CD1c-positive myeloid dendritic cell (primary cell): ENCODE data around the gene DCST2.
A peak's percentile ranks its signal among the peaks of the same experiment; 100 is the strongest.

Experiments
- DNase-seq: peaks from one replicate; pipeline ENCODE4 v3.0.0-alpha.2; 2016; ENCODE audit errors: extremely low spot score

The DCST2 gene

GRCh38 chr1:155010211-155010918, 23.2 kb downstream of the DCST2 start:
- peak; percentile 50 for DNase-seq

GRCh38 chr1:155009742-155010141, 23.8 kb downstream of the DCST2 start:
- DNase-seq = no peak

DNA sequence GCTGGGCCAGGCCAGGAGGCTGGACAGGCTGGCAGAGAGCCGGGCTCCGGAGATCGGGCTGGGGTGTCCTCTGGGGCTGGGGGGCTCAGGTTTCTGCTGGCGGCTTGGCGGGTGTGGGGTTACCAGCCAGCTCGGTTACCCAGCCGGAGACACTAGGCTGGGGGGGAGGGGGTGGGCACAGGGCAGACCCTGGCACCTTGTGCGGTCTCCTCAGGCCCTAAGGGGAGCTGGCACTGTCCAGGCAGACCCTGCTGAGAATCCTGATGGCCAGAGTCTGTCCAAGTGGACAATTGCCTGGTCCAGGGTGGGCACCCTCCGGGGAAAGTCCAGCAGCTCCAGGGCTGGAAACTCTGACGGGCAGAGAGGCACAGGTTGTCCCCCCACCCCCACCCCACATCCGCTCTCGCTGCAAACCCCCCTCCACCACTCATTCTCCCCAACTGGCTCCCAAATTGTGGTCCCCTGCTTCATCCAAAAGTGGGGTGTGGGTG, 24.3 kb downstream of the DCST2 start:
- no peak for DNase-seq

GRCh38 chr1:155008015-155008941, 25.3 kb downstream of the DCST2 start:
- DNase-seq = peak; percentile 17

DNA sequence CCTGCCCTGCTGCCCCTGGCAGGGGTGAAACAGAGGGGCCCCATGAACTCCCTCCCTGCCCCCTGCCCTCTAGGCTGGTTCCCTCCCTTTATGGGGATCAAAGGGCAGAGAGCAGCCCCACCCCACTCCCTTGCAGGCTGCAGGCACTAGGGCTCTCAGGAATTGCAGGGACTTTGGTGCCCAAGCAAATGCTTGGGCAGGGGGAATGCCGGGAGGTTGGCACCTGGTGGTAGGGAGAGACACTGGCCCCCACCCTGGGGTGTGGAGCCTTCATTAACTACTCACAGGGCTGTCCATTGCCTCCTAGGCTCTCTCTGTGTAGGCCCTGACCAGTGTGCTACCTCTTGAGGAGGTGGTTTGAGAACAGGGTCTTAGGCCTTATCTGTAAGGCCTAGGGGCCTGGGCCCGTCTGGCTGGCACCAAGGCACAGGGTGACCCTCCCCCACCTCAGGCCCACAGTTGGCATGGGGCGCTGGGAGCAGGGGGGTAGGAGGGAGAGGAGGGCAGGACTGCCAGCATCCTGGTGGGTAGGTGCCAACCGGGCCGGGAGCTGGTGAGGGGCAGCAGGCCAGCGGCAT, 26.2 kb downstream of the DCST2 start:
- DNase-seq = no peak

- DNase-seq = peak; percentile 54
Observed at GRCh38 chr1:155006601-155007101, 26.9 kb downstream of the DCST2 start.

DNA sequence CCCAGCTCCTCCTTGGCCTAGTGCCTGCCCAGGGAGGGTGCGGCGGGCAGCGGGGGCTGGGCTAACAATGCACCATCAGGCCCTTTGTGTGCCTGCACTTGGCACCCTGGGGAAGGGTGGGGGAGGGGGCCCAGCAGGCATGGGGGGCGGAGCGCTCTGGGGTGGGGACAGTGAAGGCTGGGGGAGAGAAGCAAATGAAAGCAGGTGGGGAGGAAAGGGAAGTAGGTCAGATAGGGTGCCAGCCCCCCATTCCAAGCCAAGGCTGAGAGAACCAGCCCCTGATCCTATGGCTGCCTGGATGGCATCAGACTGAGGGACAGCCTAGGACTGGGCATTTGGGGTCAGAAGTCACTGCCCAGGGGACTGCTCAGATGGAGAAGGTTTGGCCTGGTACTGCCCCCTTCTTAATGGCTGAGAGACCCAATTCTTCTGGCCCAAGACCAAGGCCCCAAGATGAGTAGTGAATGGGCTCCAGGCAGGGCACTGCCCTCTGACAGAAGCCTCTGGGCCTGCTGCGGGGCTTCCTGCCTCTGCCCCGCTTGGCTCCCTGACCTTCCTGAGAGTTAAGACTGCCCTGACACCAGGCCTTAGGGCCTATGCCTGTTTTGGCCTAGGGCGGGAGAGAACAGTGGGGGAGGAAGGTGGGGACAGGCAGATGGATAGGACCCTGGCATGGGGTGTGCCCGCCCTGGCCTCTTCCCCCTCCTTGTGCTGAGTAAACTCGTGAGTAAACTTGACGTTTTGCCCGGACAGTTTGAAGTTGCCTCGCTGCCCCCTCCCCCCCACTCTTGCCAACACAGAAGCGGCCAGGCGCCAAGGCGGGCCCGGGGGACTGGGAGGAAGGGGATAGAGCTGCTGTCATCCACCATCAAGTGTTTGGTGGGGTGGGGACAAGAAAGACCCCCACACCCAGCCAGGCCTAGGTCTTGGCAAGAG, 28.2 kb downstream of the DCST2 start:
- DNase-seq = peak; percentile 31

GRCh38 chr1:155004352-155005075, 29.1 kb downstream of the DCST2 start:
- no peak for DNase-seq

GRCh38 chr1:155003766-155004351, 29.7 kb downstream of the DCST2 start:
- no peak for DNase-seq

DNA sequence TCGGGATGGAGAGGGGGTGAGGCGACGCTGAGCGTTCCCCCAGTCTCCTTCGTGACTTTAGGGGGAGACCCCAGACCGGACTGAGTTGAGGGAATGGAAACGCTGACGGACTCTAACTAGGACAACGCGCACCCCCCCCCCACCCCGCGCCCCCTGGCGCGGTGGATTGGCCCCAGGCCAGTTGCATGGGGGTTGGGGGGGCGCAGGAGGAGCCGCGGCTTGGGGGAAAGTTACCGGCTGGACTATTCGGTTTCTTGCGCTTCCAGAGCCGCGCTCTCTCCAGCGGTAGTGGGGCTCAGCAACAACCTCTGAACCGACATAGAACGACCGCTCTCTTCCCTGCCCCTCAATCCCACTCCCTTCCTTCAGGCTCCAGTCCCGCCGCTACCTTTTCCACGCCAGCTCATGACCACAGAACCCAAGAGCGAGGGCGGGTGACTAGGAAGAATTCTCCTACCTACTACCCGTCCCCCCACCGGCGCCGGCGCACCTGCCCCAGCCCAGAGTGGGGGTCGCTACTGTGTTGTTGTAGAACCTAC, 30.3 kb downstream of the DCST2 start:
- no peak for DNase-seq

- no peak for DNase-seq
Observed at GRCh38 chr1:155002464-155003226, 30.9 kb downstream of the DCST2 start, which contains the start of gene ZBTB7B. ZBTB7B (plus strand) TSS chr1:155002802; CDS start chr1:155014661, 11,859 bp downstream.

DNA sequence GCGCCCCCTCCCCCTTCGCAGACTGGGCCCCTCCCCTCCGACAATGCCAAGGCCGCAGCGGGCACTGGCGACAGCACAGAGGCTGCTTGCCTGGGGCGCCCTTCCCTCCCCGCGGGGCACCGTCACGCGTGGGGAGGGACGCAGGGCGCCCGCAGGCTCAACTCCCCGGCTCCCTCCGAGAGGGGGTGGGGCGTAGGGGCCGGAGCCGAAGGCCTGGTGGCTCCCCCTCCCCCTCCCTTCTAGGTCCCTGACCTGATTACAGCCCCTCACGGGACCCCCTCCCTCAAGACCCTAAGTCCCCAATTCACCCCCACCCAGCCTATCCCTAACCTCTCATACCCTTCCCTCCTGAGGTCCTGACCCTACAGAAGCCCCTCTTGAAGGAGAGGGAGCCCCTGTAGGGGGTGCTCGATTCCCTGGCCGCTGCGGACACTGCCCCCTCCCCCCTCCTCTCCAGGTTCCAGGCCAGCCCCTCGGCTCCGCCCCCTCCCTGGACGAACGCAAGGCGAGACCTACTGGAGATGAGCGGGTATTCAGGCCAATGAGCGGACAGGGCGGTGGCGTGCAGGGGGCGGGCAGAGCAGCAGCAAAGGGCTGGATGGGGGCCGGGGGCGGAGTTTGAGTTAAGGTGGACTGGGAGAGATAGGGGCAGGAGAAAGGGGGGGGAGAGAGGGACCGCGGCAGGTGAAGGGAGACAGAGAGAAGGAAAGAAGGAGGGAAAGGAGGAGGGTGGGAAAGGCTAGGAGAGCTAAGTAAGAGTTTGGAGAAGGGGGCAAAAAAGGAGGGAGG, 31.7 kb downstream of the DCST2 start:
- DNase-seq = peak; percentile 98

- DNase-seq = no peak
Observed at GRCh38 chr1:155001425-155001674, 32.2 kb downstream of the DCST2 start.

GRCh38 chr1:155000726-155001424, 32.7 kb downstream of the DCST2 start:
- peak; percentile 72 for DNase-seq

DNA sequence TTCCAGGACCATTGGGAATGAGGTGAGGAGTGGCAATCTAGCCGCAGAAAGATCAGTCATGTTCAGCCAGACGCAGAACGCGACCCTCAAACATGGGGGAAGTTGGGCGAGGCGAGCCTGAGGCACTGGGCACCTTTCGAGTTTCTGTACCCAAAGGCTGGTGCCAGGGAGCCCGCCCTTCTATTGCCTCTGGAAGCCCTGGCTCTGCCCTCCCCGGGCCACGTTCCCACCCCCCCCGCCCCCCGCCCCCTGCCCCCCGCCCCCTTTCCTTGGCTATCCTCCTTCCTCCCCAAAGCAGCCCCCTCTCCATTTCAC, 33.2 kb downstream of the DCST2 start:
- no peak for DNase-seq

DNA sequence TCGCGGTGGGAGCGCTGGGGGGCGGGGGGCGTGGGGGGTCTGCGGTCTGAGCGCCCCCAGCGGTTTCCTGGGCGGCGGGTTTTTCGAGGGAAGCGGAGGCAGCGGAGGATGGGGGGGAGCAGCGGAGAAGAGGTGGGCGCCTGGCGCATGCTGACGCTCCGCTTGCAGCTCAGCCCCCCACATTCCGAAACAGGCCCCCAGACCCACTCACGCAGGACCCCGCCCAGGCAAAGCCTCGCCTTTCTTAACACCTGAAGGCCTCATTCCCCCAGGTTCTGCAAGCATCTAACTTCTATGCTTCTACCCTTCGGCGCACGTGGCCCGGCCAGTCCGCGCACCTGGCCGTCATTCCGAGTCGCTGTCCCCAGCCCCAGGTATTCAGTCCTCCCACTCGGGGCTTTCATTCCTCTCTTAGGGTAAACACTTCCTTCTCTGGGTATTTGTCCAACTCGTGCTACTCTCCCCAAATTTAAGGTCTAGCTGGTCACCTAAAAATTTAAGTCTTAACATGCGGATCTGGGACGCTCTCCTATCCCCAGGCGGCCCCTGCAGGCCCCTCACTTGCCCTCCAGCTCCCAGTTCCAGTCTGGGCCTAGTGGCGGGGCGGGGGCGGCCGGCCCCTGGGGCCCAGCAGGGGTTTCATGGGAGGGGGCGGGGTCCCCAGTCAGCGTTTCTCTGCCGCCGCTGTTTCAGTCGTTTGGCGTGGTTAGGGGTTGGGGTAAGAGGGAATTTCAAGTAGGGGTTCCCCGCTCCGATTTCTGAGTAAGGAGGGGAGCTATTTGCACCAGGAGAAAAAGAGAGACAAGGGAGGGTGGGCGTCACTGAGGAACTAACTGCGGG, 33.8 kb downstream of the DCST2 start:
- peak; percentile 38 for DNase-seq
